AG09309 (cell line): ENCODE measurements around the gene TMEM198.

Experiments
- DNase-seq: peaks from one replicate; pipeline ENCODE4 v3.0.0-alpha.2; 2010; ENCODE audit warnings: low read depth
- H3K4me3 ChIP-seq: 2 replicates; pipeline ENCODE4 v1.5.1; 2011; ENCODE audit warnings: mild to moderate bottlenecking, low read depth, low read length, moderate library complexity; ENCODE audit not compliant: control insufficient read depth
- TF ChIP-seq, protein P1 (sequence below): IDR thresholded peaks from 2 replicates; pipeline ENCODE4 v1.5.1; 2011; ENCODE audit warnings: mild to moderate bottlenecking, low read depth, low read length, inconsistent platforms; ENCODE audit not compliant: insufficient read depth, control insufficient read depth; ENCODE audit errors: missing control alignments

Gene TMEM198

DNA sequence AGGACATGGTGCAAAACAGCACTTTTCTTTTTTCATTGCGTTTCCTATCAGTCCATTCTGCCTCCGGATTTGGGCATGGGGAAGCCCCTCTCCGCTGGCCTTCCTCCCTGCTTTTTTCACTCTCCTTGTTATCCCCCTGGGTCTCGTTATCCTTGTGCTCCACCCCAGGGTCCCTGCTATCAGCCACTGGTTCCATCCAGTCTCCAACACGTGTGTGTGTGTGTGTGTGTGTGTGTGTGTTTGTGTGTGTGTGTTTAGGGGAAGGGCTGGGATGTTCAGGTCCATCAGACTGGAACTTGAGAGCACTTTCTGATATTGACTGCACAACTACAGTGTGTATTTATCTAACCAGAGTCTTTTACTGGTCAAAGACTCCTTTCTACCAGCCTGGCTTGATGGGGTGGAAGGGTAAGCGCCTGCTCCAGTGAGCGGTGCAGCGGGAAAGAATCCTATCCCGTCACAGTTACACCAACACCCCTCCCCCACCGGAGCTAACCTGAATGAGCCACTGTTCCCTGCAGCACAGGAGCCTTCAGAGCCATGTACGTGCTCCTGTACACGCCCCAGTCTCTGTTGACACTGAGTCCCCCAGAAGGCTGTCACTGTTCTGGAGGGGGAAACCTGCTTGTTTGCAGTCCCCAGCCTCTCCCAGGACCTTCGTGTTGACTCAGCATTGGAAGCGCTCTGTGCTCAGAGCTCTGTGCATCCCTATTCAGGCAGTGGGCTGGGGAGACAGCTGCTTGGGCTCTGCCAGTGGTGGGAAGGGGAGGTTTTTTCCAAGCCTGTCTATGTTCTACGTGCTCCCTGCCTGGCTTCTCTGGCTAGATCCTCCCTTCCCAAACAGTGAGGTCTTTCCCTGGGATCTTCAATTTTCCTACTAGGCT is 32.9 kb downstream of the TMEM198 start:
- H3K4me3 ChIP-seq = no peak overlapping the region
- no peak for DNase-seq
- TF ChIP-seq, protein P1, sequence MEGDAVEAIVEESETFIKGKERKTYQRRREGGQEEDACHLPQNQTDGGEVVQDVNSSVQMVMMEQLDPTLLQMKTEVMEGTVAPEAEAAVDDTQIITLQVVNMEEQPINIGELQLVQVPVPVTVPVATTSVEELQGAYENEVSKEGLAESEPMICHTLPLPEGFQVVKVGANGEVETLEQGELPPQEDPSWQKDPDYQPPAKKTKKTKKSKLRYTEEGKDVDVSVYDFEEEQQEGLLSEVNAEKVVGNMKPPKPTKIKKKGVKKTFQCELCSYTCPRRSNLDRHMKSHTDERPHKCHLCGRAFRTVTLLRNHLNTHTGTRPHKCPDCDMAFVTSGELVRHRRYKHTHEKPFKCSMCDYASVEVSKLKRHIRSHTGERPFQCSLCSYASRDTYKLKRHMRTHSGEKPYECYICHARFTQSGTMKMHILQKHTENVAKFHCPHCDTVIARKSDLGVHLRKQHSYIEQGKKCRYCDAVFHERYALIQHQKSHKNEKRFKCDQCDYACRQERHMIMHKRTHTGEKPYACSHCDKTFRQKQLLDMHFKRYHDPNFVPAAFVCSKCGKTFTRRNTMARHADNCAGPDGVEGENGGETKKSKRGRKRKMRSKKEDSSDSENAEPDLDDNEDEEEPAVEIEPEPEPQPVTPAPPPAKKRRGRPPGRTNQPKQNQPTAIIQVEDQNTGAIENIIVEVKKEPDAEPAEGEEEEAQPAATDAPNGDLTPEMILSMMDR = no peak

DNA sequence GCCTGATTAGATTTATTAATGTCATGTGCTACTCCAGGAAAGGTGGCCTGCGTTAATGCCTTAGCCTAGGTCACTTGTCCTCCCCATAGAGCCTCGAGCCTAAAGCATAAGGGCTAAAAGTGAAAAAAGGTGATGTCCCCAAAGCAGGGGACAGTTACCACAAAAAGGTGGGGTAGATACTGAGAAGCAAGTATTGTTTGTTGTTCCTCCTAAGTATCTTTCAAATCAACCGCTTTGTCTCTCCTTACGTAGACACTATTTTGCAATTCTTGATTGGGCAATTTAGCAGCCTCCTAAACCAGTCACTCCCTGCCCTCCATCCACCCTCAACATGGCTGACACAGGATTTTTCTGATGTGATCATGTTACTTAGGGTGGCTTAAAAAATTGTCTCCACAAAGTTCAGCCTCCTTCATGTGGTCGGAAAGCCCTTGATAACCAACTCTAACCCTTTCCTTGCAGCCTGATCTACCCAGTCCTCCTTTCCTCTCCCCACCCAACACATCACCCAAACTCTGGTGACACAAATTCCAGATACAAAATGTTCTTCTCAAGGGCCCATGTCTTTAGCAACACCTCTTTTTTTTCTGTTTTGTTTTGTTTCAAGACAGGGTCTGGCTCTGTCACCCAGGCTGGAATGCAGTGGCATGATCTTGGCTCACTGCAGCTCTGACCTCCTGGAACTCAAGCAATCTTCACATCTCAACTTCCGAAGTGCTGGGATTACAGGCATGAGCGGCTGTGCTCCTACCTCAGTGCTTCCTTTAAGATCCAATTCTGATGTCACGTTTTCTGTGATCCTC is 35.2 kb downstream of the TMEM198 start:
- TF ChIP-seq, protein P1 = no peak
- no peak for DNase-seq
- no peak overlapping the region for H3K4me3 ChIP-seq

DNA sequence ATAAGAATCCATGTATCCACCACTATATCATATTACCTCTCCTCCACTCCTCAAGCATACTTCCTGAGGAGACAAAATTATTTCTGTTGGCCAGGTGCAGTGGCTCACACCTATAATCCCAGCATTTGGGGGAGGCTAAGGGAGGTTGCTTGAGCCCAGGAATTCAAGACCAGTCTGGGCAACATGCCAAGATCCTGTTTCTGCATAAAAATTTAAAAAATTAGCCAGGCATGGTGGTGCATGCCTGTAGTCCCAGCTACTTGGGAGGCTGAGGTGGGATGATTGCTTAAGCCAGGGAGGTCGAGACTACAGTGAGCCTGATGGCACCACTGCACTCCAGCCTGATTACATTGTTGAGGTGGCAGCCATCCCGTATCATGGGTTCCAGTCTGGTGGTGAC is 37.5 kb downstream of the TMEM198 start:
- DNase-seq = no peak
- TF ChIP-seq, protein P1 = no peak
- H3K4me3 ChIP-seq = no peak overlapping the region

DNA sequence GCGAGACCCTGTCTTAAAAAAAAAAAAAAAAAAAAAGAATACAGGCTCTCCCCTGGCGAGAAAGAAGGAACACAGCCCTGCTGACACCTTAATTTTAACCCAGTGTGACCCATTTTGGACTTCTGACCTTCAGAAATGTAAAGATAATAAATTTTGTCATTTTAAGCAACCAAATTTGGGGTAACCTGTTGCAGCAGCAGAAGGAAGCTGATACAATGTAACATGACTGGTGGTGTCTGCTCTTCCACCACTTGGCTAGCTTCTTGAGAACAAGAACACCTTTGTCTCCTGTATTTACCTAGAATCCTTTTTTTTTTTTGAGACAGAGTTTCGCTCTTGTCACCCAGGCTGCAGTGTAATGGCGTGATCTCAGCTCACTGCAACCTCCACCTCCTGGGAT is 47.3 kb downstream of the TMEM198 start:
- no peak overlapping the region for H3K4me3 ChIP-seq
- TF ChIP-seq, protein P1 = no peak
- no peak for DNase-seq

DNA sequence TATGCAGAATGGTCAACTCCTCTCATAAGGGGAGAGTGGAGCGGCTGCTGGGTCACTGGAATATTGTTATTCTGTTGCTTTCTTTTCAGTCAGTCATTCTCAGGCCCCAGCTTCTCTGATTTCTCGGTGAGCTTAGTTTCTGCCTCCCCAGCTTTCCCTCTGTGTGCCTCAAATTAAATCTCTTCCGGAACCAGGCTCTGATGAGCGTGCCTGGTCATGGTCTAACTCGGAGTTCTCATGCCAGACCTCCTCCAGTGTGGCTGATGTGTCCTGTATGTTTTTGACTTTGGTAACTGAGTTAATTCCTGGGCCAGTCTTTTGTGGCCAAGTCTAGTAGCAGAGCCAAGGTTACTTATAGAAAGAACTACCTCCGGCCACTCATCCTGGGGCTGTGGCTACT is 48.9 kb downstream of the TMEM198 start:
- no peak overlapping the region for H3K4me3 ChIP-seq
- TF ChIP-seq, protein P1 = no peak
- DNase-seq = no peak

DNA sequence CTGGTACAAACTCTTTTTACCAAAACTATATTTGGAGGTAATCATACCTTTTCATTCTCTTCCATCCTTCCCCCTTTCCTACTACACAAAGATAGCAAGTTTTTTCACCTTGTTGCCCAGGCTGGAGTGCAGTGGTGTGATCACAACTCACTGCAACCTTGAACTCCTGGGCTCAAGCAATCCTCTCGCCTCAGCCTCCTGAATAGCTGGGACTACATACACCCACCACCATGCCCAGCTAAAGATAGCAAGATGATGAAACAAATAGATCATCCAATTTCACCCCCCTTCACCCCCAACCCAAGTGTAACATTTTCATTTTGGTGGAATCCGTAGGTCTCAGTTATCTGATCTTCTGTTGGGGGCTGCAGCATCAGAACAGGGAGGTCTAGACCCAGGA is 49.3 kb downstream of the TMEM198 start:
- TF ChIP-seq, protein P1 = no peak
- no peak for DNase-seq
- no peak overlapping the region for H3K4me3 ChIP-seq
